Esophagus mucosa (tissue), 1 donor: ENCODE measurements around the gene ARFGAP3. TPM values are rescaled to one million over a fixed set of nuclear protein-coding genes. Genes with fewer than 3 reads are reported as not detected.
"Not testable (repeated sequence)": the region's sequence is repeated elsewhere in the genome, so short reads cannot be mapped to it uniquely, and the experiment has no call there.

Experiments used
- ATAC-seq: fragments of 200-7000 bp; cut with Tn5 transposase; one replicate; pipeline ENCODE4 v1.9.1; 2020
- total RNA-seq: library from RNA; stranded (reverse); gene quantifications from one replicate; pipeline ENCODE4 v1.2.4, GENCODE V29; 2023
- donor health status: DM: yes; HTN: yes; CAD: no.

Gene ARFGAP3
- total RNA-seq, 1 donor from 2014 or later: 18.9 TPM

DNA sequence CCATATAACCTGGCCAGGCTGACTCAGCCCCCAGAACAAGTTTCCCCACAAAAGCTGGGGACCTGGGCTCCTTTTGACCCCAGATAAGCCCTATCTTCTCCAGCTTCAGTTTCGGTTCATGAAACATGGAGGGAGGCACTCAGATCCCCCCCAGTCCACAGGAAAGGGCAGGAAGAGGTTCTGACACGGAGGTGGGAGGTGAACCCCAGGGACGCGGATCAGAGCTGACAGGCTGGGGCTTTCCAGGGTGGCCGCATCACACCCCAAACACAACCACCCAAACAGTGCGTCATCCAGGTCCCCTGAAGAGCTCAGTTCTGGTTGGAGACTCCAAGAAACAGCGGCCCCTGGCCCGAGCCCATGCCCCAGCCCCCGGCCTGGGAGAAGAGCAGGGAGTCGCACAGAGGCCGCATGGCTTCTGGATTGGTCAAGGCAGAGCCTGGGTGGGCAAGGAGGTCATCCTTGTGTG is 92.1 kb downstream of the ARFGAP3 start:
- peak; percentile 5 for ATAC-seq

DNA sequence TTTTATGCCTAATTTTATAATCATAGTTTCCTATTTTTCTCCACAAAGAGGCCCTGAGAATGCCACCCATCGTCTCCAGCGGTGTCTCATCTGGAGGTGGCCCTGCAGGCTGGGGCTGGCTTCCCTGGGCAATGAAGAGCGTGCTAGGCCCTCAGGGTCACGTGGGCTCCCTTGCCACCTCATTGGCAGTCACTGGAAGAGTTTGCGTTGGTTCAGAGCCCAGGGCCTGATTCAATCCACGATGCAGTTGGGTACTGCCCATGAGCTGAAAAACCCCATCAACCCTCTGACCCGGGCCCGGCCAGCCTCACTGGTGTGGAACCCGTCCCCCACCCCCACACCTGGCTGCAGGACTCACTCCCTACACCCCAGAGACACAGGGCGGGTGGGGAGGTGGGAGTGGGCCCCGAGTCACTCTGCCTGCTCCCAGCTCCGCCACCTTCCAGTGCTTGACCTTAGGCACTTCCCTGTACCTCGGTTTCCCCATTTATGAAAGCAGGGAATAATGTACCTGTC is 93.0 kb downstream of the ARFGAP3 start:
- ATAC-seq: no peak

DNA sequence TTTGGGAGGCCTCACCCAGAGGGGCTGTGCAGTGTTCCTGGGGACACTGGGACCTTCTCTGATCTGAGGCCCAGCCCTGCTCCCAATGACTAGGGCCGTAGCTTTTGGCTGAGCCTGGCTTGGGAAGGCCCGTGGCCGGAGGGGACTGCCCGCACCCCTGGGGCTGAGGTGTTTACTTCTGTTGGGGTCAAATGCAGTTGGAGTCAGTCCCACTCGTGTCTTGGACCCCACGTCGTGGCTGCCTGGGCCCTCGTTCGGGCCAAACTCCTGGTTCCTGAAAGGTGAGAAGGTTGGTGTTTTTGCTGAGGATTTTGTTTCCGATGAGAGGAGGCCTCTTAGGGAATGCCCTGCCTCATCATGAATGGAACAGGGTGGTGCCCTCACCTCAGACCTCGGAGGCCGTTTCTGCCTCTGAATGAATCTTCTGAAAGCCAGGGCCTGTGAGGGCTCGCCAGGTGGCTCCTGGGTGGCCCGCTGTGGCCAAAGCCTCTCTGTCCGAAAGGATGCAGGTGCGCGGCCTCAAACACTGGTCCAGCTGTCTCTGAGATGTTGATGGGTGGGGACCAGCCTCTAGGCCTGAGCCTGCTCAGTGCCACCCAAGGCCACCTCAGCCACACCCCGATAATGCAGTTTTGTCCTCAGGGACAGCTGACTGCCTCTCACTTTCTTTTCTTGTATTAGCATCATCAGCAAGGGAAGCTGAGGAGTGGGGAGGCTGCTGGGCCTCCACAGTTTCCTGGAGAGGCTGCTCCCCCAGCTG is 96.1 kb downstream of the ARFGAP3 start:
- no peak for ATAC-seq

DNA sequence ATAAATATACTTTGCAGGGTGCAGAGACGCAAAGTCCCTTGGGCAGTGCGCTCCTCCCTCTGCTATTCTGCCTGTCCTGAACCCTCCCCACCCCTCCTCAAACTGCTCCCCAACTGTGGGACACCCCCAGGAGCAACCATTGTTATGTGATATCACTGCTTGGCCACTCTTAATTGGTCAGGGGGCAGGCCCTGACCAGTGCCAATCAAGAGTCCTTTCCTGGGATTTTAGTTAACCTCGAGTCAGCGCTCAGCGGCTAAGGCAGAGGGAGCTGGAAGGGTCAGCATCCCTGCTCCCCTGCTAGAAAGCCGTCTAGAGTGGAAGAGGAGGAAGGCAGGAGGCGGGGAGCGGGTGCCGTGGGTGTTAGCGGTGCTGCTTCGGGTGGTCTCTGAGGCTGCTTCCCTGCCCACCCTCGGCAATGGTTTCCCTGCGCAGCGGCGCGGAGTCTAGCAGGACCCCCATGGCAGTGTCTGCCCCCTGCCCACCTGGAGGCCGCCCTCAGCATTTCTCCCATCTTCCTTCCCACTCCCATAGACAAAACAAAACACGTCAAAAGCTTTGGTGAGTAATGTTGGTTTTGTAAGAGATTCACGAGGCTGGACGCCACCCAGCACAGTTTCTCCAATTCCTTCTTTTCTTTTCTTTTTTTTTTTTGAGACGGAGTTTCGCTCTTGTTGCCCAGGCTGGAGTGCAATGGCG is 98.0 kb downstream of the ARFGAP3 start:
- ATAC-seq: no peak

DNA sequence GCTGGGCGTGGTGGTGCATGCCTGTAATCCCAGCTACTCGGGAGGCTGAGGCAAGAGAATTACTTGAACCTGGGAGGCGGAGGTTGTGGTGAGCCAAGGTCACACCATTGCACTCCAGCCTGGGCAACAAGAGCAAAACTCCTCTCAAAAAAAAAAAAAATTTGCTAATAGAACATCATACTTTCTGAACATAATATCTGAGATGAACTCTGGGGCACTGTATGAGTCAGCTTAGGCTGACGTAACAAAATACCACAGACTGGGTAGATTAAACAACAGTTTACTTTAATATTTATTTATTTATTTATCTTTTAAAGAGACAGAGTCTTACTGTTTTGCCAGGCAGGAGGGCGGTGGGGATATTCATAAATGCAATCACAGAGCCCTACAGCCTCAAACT is 101.5 kb downstream of the ARFGAP3 start:
- peak; percentile 54 for ATAC-seq

DNA sequence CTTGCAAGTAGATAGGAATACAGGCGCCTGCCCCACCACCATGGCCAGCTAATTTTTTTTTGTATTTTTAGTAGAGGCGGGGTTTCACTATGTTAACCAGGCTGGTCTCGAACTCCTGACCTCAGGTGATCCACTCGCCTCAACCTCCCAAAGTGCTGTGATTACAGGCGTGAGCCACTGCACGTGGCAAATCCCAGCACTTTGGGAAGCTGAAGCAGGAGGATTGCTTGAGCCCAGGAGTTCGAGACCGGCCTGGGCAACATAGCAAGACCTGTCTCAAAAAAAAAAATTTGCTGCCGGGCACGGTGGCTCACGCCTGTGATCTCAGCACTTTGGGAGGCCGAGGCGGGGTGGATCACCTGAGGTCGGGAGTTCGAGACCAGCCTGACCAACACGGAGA is 102.0 kb downstream of the ARFGAP3 start:
- ATAC-seq: not testable (repeated sequence)

DNA sequence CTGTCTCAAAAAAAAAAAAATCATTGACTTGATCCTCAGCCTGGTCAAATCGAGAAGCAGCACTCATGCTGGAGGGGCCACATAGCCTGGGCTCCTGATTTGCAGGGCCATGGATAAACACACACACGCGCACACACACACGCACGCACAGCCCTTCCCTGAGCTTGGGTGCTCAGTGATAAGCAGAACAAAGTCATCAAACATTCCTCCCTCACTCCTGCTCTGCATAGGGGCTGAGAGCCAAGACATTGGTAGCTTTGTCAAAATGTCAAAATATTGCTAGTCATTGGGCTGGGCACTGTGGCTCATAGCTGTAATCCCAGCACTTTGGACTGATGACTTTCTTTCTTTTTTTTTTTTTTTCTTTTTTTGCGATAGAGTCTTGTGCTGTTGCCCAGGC is 102.4 kb downstream of the ARFGAP3 start:
- ATAC-seq: peak; percentile 76

DNA sequence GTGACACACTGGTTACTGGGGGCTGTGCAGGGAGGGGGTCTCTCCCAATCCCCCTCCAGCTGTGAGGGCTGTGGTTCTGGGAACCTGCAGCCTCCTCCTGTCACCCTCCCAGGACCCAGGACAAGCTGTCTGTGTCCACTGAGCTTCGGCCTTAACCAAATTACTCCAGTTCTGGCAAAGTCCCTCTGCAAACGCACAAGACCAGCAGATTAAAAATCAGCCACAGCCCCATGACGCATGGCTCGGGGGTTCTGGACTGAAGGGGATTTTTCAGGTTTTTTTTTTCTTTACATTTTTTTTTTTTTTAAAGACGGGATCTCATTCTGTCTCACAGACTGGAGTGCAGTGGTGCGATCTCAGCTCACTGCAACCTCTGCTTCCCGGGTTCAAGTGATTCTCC is 104.2 kb downstream of the ARFGAP3 start:
- ATAC-seq: no peak

DNA sequence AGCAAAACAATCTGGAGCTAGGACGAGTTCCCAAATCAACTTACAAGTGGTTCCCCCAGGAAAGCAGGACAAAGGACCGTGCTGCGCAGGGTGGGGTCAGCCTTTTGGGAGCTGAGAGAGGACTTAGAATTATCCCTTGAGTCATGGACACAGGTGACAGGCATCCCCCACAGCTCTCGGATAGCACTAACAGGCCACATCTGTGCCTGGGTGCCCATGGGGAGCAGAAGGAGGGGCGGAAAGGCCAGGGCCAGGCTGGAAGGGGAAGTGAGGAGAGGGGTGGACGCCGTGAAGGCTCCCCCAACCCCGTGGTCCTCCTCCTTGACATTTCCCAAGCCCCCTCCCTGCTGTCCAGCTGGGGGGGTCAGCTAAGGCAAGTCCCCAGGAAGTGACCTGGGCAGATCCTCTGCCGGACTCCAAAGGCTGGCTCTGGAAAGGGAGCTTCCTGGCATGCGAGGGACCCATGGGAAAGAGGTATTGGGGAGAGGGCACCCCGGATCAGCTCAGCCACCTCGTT is 104.8 kb downstream of the ARFGAP3 start:
- no peak for ATAC-seq

DNA sequence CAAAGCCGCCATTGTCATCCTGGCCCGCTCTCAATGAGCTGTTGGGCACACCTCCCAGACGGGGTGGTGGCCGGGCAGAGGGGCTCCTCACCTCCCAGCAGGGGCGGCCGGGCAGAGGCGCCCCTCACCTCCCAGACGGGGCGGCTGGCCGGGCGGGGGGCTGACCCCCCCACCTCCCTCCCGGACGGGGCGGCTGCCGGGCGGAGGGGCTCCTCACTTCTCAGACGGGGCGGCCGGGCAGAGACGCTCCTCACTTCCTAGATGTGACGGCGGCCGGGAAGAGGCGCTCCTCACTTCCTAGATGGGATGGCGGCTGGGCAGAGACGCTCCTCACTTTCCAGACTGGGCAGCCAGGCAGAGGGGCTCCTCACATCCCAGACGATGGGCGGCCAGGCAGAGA is 106.7 kb downstream of the ARFGAP3 start:
- ATAC-seq: not testable (repeated sequence)

DNA sequence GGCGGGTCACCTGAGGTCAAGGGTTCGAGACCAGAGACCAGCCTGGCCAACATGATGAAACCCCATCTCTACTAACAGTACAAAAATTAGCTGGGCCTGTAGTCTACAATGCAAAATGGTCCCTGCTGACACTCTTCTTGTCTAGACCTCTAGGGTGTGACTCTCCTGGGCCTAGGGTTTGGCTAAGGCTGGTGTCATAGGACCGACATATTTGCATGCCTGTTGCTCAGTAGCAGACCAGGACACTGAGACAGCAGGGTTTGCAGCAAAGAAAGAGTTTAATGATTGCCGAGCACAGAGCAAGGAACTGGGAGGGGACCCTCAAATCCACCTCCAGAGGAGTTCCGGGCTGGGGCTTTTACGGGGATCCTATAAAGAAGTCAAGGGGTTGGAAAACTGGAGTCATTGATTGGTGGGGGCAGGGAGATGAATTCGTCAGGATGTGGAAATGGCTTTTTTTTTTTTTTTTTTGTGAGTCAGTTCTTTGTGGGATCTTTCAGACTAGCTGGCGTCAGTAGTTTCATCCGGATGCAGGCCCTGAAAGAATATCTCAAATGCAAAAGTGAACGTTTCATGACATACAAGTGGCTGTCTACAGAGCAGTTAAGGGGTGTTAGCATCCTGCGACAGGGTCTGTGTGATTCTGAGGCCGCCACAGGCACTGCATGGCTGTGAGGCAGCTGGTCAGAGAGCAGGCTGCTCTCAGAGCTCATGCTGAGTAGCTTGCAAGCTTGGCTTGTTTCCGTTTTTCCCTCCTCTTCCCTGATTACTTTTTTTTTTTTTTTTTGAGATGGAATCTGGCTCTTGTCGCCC is 109.2 kb downstream of the ARFGAP3 start:
- no peak for ATAC-seq

Other genes starting within 250 kb of the ARFGAP3 start
- gene POLDIP3, start 242.4 kb downstream of the ARFGAP3 start, total RNA-seq: 43.9 TPM
- 0.68 TPM for gene ATP5MGL, start 216.7 kb downstream of the ARFGAP3 start, total RNA-seq
- gene CYB5R3, start 207.9 kb downstream of the ARFGAP3 start, total RNA-seq: 101 TPM
- 14.3 TPM for gene A4GALT, start 136.4 kb downstream of the ARFGAP3 start, total RNA-seq
- gene PACSIN2, start 157.9 kb upstream of the ARFGAP3 start, total RNA-seq: 29.7 TPM
- gene TTLL1, start 232.1 kb upstream of the ARFGAP3 start, total RNA-seq: 4.7 TPM